Coronary artery (tissue), 2 donors: ENCODE data around the gene ZNF575.

ENCODE experiments used
- DNase-seq: peaks from one replicate; pipeline ENCODE4 v3.0.0-alpha.2; 2017; ENCODE audit warnings: low spot score
- H3K27ac ChIP-seq, 2 donors: fragments of 200-600 bp; sonication (generic); one replicate each; pipeline ENCODE4 v1.5.1; 2016 to 2019
- H3K4me3 ChIP-seq: fragments of 200-600 bp; sonication (generic); 2 replicates; pipeline ENCODE4 v1.5.1; 2016; ENCODE audit warnings: mild to moderate bottlenecking, moderate library complexity
- TF ChIP-seq, protein P1 (sequence below): fragments of 200-600 bp; sonication (generic); IDR thresholded peaks from one replicate; pipeline ENCODE4 v1.5.1; 2019; ENCODE audit warnings: antibody characterized with exemption

Gene ZNF575

DNA sequence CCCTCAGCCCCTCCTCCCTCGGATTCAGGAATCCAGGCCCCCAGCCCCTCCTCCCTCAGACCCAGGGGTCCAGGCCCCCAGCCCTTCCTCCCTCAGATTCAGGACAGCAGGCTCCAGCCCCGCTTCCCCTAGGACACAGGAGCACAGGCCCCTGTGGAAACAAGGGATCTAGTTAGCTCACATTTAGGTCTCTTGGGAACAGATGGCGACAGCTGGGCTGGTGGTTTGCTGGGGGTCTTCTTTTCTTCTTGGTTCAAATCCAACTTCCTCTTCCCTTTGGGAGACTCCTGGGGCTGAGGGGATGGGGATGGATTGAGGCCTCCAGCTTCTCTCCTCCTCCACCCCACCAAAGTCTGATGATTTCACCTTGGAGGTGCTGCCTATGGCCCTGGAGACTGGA, 19.6 kb downstream of the ZNF575 start:
- DNase-seq = no peak
- H3K27ac ChIP-seq = no peak overlapping the region
- TF ChIP-seq, protein P1, sequence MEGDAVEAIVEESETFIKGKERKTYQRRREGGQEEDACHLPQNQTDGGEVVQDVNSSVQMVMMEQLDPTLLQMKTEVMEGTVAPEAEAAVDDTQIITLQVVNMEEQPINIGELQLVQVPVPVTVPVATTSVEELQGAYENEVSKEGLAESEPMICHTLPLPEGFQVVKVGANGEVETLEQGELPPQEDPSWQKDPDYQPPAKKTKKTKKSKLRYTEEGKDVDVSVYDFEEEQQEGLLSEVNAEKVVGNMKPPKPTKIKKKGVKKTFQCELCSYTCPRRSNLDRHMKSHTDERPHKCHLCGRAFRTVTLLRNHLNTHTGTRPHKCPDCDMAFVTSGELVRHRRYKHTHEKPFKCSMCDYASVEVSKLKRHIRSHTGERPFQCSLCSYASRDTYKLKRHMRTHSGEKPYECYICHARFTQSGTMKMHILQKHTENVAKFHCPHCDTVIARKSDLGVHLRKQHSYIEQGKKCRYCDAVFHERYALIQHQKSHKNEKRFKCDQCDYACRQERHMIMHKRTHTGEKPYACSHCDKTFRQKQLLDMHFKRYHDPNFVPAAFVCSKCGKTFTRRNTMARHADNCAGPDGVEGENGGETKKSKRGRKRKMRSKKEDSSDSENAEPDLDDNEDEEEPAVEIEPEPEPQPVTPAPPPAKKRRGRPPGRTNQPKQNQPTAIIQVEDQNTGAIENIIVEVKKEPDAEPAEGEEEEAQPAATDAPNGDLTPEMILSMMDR = no peak
- no peak overlapping the region for H3K4me3 ChIP-seq

DNA sequence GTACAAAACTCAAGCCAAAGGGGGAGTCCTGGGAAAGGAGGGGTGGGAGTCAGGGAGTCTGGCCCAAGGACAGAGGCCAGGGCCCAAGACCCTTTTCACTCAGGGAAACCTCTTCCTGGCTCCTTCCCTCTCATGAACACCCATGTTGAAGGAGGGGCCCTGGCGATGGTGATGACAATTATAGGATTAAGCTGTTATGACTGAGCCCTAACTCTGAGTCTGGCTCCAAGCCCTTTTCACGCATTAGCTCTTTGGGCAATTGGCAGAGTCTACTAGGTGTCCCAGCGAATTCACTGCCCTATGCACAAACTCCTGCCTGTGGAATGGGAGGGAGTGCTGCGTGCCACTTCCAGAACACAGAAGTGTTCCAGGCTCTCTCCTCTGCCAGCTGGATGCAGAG, 20.7 kb downstream of the ZNF575 start:
- H3K27ac ChIP-seq = no peak overlapping the region
- TF ChIP-seq, protein P1 = no peak
- no peak for DNase-seq
- H3K4me3 ChIP-seq = no peak overlapping the region

DNA sequence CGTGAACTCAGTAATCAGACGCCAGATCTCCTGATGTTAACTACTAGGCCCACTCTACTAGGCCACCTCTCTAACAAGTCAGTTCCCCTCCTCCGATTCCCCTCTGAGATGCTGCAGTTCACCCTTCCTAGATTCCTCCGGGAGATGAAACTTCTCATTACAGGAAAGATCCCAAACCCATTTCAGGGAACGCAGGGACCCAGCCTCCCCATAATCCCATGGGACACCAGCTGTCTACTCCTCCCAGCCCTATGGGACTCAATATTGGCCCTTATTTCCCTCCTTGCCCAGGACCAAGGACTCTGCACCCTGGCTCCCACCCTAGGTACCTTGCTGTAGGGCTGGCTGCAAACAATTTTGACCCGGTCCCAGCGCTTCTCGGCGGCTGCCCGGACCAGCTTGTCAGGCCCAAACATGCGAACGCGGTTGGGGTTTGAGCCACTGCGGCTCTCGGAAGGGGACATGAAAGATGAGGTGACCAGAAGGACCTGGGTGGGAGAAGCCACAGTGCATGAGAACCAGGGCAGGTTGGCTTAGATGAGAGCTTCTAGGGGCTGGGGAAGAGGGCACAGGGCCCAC, 21.4 kb downstream of the ZNF575 start:
- H3K27ac ChIP-seq = no peak overlapping the region
- no peak overlapping the region for H3K4me3 ChIP-seq
- TF ChIP-seq, protein P1 = no peak
- no peak for DNase-seq

DNA sequence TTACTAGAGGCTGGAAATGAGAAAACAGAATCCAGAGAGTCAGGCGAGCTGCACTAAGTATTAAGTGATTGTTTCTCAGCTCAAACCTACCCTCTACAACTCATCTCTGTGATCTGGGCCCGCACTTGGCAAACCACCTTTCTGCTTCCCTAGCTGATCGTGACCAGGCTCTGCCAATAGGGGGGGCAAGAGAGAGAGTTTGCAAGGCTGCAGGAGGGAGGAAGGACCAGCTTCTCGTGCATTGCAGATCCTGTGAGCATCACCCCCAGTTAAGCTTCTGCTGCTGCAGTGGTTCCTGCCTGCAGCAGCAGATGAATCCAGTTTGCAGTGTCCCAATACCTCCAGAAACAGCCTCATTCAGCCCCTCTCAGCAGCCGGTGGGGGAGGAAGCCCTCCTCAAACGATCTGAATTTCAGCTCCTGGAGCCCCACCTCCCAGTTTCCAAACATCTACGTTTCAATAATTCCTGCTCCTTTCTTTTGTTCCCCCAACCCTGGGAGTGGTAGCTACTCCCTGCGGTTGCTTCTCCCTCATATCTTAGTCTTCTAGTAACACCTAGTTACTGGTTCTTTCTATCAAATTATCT, 22.3 kb downstream of the ZNF575 start:
- Histone ChIP-seq H3K4me3 (no peak overlapping the region), H3K27ac (no peak overlapping the region)
- DNase-seq = no peak
- TF ChIP-seq, protein P1 = peak; percentile 23

DNA sequence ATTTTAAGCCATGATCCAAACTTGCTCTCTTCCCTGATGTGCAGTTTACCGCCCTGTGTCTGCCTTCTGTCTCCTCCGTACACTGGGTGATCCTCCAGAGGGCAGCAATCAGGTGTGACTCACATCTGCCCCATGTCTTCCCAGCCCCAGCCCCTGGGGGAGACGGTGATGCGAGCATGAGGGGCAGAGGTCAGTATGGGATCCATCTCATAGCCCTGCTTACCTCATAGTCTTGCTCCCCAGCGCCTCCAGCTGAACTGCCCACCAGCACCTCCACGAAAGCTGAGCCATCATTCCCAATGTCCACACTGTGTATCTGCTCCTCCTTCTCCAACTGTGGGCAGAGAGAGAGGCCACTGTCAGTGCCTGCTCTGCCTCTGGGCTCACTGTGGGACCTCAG, 27.7 kb downstream of the ZNF575 start:
- TF ChIP-seq, protein P1 = no peak
- no peak overlapping the region for H3K27ac ChIP-seq

DNA sequence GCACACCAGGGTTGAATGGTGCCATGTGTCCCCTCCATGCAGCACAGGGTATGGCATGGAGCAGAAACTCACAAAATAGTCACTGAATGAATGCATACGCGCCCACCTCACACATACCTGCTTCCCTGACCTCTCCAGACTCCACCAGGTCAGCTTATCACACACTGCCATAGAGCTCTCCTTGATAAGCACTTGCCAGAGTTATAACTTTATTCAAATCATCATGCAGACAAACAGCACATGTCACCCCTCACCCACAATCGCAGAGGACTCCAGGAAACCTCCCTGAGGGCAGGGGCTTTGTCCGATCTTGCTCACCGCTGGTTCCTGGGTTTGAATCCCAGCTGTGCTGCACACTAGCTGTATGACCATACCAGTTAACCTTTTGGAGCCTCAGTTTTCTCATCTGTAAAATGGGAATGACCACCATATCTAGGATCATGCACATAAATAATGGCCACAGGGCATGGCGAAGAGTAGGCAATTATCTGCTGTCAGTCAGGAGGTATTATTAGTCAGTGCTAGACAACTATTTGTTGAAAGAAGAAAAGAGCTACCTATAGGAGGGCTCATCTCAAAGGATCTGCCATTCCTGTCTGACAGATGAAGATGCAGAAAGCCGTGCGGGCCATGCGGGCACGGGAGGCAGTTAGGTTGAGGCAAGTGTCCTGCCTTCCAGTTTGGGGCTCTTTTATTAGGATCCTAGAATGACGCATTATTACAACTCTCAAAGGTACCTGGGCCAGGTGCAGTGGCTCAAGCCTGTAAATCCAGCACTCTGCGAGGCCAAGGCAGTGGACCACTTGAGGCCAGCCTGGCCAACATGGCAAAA, 28.4 kb downstream of the ZNF575 start:
- Histone ChIP-seq H3K4me3 (no peak overlapping the region), H3K27ac (no peak overlapping the region)
- TF ChIP-seq, protein P1 = no peak
- DNase-seq = no peak

More for the DNA sequence above, 27.7 kb downstream of the ZNF575 start:
- no peak overlapping the region for H3K4me3 ChIP-seq
- no peak for DNase-seq
